WTC11 (cell line): ENCODE data around the gene NOS1. TPM values are rescaled to one million over a fixed set of nuclear protein-coding genes. Genes with fewer than 3 reads are reported as not detected.

Experiments
- ATAC-seq: fragments of 200-7000 bp; cut with Tn5 transposase; 2 replicates; pipeline ENCODE4 v1.10.0; 2021; ENCODE audit warnings: mild to moderate bottlenecking, moderate library complexity
- CTCF ChIA-PET: fragments of 300-600 bp; sonication (Branson Sonifier 250); formaldehyde crosslinking; loops from one replicate; lab custom pipeline; 2021; ENCODE audit warnings: antibody characterized with exemption; lab: Charles Lee
- POLR2A ChIA-PET: fragments of 350-600 bp; sonication (Branson Sonifier 250); formaldehyde crosslinking; loops from one replicate; lab custom pipeline; 2021; ENCODE audit warnings: antibody characterized with exemption; lab: Charles Lee
- DNase-seq: peaks from one replicate; pipeline ENCODE4 v3.0.0; 2021; ENCODE audit warnings: low spot score
- H3K27ac Mint-ChIP-seq: 2 replicates; pipeline ENCODE4 v1.8.0; 2021; ENCODE audit warnings: mixed read lengths
- H3K27me3 Mint-ChIP-seq: 2 replicates; pipeline ENCODE4 v1.8.0; 2021; ENCODE audit warnings: low read depth, mild to moderate bottlenecking, moderate library complexity, mixed read lengths
- H3K36me3 Mint-ChIP-seq: 2 replicates; pipeline ENCODE4 v1.8.0; 2021; ENCODE audit warnings: mixed read lengths
- H3K4me1 Mint-ChIP-seq: 2 replicates; pipeline ENCODE4 v1.8.0; 2022; ENCODE audit warnings: mixed read lengths
- H3K4me3 Mint-ChIP-seq: 2 replicates; pipeline ENCODE4 v1.8.0; 2021; ENCODE audit warnings: mild to moderate bottlenecking, moderate library complexity, mixed read lengths
- H3K9me3 Mint-ChIP-seq: 2 replicates; pipeline ENCODE4 v1.8.0; 2021; ENCODE audit warnings: mixed read lengths
- ARID4B ChIP-seq: sonication (generic); formaldehyde crosslinking; IDR thresholded peaks from 2 replicates; pipeline ENCODE4 v1.8.0; 2023; ENCODE audit warnings: missing genetic modification reagents, mild to moderate bottlenecking, borderline replicate concordance
- ATF1 ChIP-seq: sonication (generic); formaldehyde crosslinking; IDR thresholded peaks from 2 replicates; pipeline ENCODE4 v1.8.1; 2023; ENCODE audit warnings: mild to moderate bottlenecking, moderate library complexity, missing genetic modification reagents
- ATF2 ChIP-seq: sonication (generic); formaldehyde crosslinking; IDR thresholded peaks from 2 replicates; pipeline ENCODE4 v1.8.1; 2022; ENCODE audit warnings: low read depth, missing genetic modification reagents, borderline replicate concordance
- CBFB ChIP-seq: sonication (generic); formaldehyde crosslinking; IDR thresholded peaks from 2 replicates; pipeline ENCODE4 v1.8.1; 2022; ENCODE audit warnings: mild to moderate bottlenecking, low read depth, missing genetic modification reagents
- E2F4 ChIP-seq: sonication (generic); formaldehyde crosslinking; IDR thresholded peaks from 2 replicates; pipeline ENCODE4 v1.8.1; 2022; ENCODE audit warnings: low read depth, mild to moderate bottlenecking, moderate library complexity, missing genetic modification reagents, borderline replicate concordance
- ETV6 ChIP-seq: sonication (generic); formaldehyde crosslinking; IDR thresholded peaks from 2 replicates; pipeline ENCODE4 v1.8.1; 2022; ENCODE audit warnings: mild to moderate bottlenecking, missing genetic modification reagents
- GRHL2 ChIP-seq: fragments of 250-450 bp; sonication (Bioruptor Pico); IDR thresholded peaks from 2 replicates; pipeline ENCODE4 v1.8.0; 2022; ENCODE audit warnings: mild to moderate bottlenecking, moderate library complexity; ENCODE audit not compliant: insufficient replicate concordance, severe bottlenecking
- NR2C2 ChIP-seq: sonication (generic); formaldehyde crosslinking; IDR thresholded peaks from 2 replicates; pipeline ENCODE4 v1.8.0; 2022; ENCODE audit warnings: mild to moderate bottlenecking, missing genetic modification reagents
- OVOL2 ChIP-seq: fragments of 250-450 bp; sonication (Bioruptor Pico); IDR thresholded peaks from 2 replicates; pipeline ENCODE4 v1.9.0; 2021; ENCODE audit warnings: mild to moderate bottlenecking, borderline replicate concordance
- TCF7 ChIP-seq: sonication (generic); formaldehyde crosslinking; IDR thresholded peaks from 2 replicates; pipeline ENCODE4 v1.8.0; 2022; ENCODE audit warnings: mild to moderate bottlenecking, low read depth, missing genetic modification reagents, moderate library complexity
- ZNF396 ChIP-seq: fragments of 250-450 bp; sonication (Bioruptor Pico); IDR thresholded peaks from 2 replicates; pipeline ENCODE4 v1.8.0; 2021; ENCODE audit warnings: mild to moderate bottlenecking, moderate library complexity, borderline replicate concordance
- ZNF423 ChIP-seq: fragments of 250-450 bp; sonication (Bioruptor Pico); IDR thresholded peaks from 2 replicates; pipeline ENCODE4 v2.1.2; 2022; ENCODE audit warnings: mild to moderate bottlenecking, moderate library complexity
- ZSCAN18 ChIP-seq: fragments of 250-450 bp; sonication (Bioruptor Pico); IDR thresholded peaks from 2 replicates; pipeline ENCODE4 v2.1.2; 2022; ENCODE audit warnings: mild to moderate bottlenecking, moderate library complexity
- total RNA-seq: library from RNA; stranded (reverse); gene quantifications from 3 replicates; pipeline ENCODE4 v1.2.3, GENCODE V29; 2021
- TF ChIP-seq, protein P1 (sequence below): fragments of 250-450 bp; sonication (Bioruptor Pico); IDR thresholded peaks from 2 replicates; pipeline ENCODE4 v1.9.0; 2021; ENCODE audit warnings: mild to moderate bottlenecking, borderline replicate concordance
- TF ChIP-seq, protein P2 (sequence below): sonication (generic); formaldehyde crosslinking; IDR thresholded peaks from 2 replicates; pipeline ENCODE4 v1.8.0; 2023; ENCODE audit warnings: mild to moderate bottlenecking, missing genetic modification reagents
- TF ChIP-seq, protein P3 (sequence below): fragments of 250-450 bp; sonication (Bioruptor Pico); IDR thresholded peaks from 2 replicates; pipeline ENCODE4 v1.9.0; 2021; ENCODE audit warnings: mild to moderate bottlenecking
- TF ChIP-seq, protein P4 (sequence below): sonication (generic); formaldehyde crosslinking; IDR thresholded peaks from 2 replicates; pipeline ENCODE4 v1.8.0; 2023; ENCODE audit warnings: missing genetic modification reagents

The NOS1 gene
- total RNA-seq, 1 experiment from 2014 or later = 4.5 TPM

DNA sequence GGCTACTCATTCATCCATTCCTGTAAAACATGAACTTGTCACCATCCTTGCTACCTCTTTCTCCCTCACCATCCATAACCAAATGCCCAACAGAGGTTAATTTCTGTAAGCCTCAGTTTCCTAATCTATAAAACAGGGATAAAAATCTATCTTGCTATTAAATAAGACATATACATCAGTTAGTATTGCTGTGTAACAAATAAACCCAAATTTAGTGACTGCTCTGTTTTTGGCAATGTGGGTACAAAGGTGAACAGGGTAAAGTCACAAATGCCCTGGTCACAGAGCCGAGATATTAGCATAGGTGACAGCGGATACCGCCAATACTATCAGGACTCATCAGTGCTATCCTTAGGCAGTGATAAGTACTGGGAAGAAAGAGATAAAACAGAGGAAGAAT is 167.5 kb downstream of the NOS1 start:
- Mint-ChIP-seq H3K27me3 (peaks cover 8% of the 10 kb centered on the region), H3K4me1 (peaks cover 16% of the 10 kb centered on the region), H3K27ac (no peak overlapping the region), H3K4me3 (no peak overlapping the region), H3K36me3 (no peaks in the 10 kb centered on the region), H3K9me3 (peaks cover 7% of the 10 kb centered on the region)
- ChIA-PET POLR2A (no interaction called here), CTCF (no interaction called here)
- ATAC-seq (no peak), DNase-seq (no peak)
- TF ChIP-seq ZNF423 (CRISPR knock-in tag) = no peak
- TF ChIP-seq ZNF396 (CRISPR knock-in tag) = no peak
- TF ChIP-seq, protein P1, sequence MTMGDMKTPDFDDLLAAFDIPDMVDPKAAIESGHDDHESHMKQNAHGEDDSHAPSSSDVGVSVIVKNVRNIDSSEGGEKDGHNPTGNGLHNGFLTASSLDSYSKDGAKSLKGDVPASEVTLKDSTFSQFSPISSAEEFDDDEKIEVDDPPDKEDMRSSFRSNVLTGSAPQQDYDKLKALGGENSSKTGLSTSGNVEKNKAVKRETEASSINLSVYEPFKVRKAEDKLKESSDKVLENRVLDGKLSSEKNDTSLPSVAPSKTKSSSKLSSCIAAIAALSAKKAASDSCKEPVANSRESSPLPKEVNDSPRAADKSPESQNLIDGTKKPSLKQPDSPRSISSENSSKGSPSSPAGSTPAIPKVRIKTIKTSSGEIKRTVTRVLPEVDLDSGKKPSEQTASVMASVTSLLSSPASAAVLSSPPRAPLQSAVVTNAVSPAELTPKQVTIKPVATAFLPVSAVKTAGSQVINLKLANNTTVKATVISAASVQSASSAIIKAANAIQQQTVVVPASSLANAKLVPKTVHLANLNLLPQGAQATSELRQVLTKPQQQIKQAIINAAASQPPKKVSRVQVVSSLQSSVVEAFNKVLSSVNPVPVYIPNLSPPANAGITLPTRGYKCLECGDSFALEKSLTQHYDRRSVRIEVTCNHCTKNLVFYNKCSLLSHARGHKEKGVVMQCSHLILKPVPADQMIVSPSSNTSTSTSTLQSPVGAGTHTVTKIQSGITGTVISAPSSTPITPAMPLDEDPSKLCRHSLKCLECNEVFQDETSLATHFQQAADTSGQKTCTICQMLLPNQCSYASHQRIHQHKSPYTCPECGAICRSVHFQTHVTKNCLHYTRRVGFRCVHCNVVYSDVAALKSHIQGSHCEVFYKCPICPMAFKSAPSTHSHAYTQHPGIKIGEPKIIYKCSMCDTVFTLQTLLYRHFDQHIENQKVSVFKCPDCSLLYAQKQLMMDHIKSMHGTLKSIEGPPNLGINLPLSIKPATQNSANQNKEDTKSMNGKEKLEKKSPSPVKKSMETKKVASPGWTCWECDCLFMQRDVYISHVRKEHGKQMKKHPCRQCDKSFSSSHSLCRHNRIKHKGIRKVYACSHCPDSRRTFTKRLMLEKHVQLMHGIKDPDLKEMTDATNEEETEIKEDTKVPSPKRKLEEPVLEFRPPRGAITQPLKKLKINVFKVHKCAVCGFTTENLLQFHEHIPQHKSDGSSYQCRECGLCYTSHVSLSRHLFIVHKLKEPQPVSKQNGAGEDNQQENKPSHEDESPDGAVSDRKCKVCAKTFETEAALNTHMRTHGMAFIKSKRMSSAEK = no peak
- TF ChIP-seq NR2C2 (CRISPR knock-in tag) = no peak
- no peak for TF ChIP-seq CBFB (CRISPR knock-in tag)
- TF ChIP-seq, protein P2, sequence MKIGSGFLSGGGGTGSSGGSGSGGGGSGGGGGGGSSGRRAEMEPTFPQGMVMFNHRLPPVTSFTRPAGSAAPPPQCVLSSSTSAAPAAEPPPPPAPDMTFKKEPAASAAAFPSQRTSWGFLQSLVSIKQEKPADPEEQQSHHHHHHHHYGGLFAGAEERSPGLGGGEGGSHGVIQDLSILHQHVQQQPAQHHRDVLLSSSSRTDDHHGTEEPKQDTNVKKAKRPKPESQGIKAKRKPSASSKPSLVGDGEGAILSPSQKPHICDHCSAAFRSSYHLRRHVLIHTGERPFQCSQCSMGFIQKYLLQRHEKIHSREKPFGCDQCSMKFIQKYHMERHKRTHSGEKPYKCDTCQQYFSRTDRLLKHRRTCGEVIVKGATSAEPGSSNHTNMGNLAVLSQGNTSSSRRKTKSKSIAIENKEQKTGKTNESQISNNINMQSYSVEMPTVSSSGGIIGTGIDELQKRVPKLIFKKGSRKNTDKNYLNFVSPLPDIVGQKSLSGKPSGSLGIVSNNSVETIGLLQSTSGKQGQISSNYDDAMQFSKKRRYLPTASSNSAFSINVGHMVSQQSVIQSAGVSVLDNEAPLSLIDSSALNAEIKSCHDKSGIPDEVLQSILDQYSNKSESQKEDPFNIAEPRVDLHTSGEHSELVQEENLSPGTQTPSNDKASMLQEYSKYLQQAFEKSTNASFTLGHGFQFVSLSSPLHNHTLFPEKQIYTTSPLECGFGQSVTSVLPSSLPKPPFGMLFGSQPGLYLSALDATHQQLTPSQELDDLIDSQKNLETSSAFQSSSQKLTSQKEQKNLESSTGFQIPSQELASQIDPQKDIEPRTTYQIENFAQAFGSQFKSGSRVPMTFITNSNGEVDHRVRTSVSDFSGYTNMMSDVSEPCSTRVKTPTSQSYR (CRISPR knock-in tag) = no peak
- no peak for TF ChIP-seq ZSCAN18
- TF ChIP-seq, protein P3, sequence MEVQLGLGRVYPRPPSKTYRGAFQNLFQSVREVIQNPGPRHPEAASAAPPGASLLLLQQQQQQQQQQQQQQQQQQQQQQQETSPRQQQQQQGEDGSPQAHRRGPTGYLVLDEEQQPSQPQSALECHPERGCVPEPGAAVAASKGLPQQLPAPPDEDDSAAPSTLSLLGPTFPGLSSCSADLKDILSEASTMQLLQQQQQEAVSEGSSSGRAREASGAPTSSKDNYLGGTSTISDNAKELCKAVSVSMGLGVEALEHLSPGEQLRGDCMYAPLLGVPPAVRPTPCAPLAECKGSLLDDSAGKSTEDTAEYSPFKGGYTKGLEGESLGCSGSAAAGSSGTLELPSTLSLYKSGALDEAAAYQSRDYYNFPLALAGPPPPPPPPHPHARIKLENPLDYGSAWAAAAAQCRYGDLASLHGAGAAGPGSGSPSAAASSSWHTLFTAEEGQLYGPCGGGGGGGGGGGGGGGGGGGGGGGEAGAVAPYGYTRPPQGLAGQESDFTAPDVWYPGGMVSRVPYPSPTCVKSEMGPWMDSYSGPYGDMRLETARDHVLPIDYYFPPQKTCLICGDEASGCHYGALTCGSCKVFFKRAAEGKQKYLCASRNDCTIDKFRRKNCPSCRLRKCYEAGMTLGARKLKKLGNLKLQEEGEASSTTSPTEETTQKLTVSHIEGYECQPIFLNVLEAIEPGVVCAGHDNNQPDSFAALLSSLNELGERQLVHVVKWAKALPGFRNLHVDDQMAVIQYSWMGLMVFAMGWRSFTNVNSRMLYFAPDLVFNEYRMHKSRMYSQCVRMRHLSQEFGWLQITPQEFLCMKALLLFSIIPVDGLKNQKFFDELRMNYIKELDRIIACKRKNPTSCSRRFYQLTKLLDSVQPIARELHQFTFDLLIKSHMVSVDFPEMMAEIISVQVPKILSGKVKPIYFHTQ (CRISPR knock-in tag) = no peak
- TF ChIP-seq ARID4B (CRISPR knock-in tag) = no peak
- TF ChIP-seq ETV6 (CRISPR knock-in tag) = no peak
- TF ChIP-seq E2F4 (CRISPR knock-in tag) = no peak
- TF ChIP-seq TCF7 (CRISPR knock-in tag) = no peak
- no peak for TF ChIP-seq ATF2
- TF ChIP-seq, protein P4, sequence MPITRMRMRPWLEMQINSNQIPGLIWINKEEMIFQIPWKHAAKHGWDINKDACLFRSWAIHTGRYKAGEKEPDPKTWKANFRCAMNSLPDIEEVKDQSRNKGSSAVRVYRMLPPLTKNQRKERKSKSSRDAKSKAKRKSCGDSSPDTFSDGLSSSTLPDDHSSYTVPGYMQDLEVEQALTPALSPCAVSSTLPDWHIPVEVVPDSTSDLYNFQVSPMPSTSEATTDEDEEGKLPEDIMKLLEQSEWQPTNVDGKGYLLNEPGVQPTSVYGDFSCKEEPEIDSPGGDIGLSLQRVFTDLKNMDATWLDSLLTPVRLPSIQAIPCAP (CRISPR knock-in tag) = no peak
- TF ChIP-seq OVOL2 (CRISPR knock-in tag) = no peak
- TF ChIP-seq GRHL2 (CRISPR knock-in tag) = no peak
- no peak for TF ChIP-seq ATF1 (CRISPR knock-in tag)
